GM19328 (cell line): ENCODE data around the gene OR6K2.
"Not testable (repeated sequence)": the region's sequence is repeated elsewhere in the genome, so short reads cannot be mapped to it uniquely, and the experiment has no call there.

Experiments
- ATAC-seq: cut with Tn5 transposase; IDR thresholded peaks from one replicate; pipeline ENCODE4 v1.9.1; 2021; ENCODE audit warnings: mild to moderate bottlenecking, moderate library complexity; ENCODE audit not compliant: unreplicated experiment

The OR6K2 gene

GRCh38 chr1:158700552-158700951 lies at the start of gene OR6K2:
OR6K2 (minus strand) TSS chr1:158700652; CDS start chr1:158700652, 0 bp downstream.
- ATAC-seq, result no peak

- no peak for ATAC-seq
Observed at GRCh38 chr1:158735848-158736247, 35.4 kb upstream of the OR6K2 start.

GRCh38 chr1:158732524-158732923 lies 32.1 kb upstream of the OR6K2 start:
- no peak for ATAC-seq

GRCh38 chr1:158731707-158732106 lies 31.3 kb upstream of the OR6K2 start:
- ATAC-seq, result no peak

- ATAC-seq, result no peak
Observed at GRCh38 chr1:158730453-158730852, 30.0 kb upstream of the OR6K2 start.

- ATAC-seq, result no peak
Observed at GRCh38 chr1:158728510-158729225, 28.2 kb upstream of the OR6K2 start.

- no peak for ATAC-seq
Observed at GRCh38 chr1:158724442-158724841, 24.0 kb upstream of the OR6K2 start.

GRCh38 chr1:158720620-158721019 lies 20.2 kb upstream of the OR6K2 start, which contains the start of gene OR6K3:
OR6K3 (minus strand) TSS chr1:158720720; CDS start chr1:158718115, 2,605 bp downstream.
- no peak for ATAC-seq

GRCh38 chr1:158719664-158720063 lies 19.2 kb upstream of the OR6K2 start:
- ATAC-seq, result no peak

GRCh38 chr1:158717344-158717743 lies 16.9 kb upstream of the OR6K2 start:
- ATAC-seq, result no peak

- no peak for ATAC-seq
Observed at GRCh38 chr1:158716335-158716734, 15.9 kb upstream of the OR6K2 start.

- ATAC-seq, result no peak
Observed at GRCh38 chr1:158714754-158715153, 14.3 kb upstream of the OR6K2 start.

- ATAC-seq, result no peak
Observed at GRCh38 chr1:158711098-158711497, 10.6 kb upstream of the OR6K2 start.

GRCh38 chr1:158706096-158706495 lies 5.6 kb upstream of the OR6K2 start:
- no peak for ATAC-seq

- no peak for ATAC-seq
Observed at GRCh38 chr1:158694596-158694995, 5.9 kb downstream of the OR6K2 start.

- no peak for ATAC-seq
Observed at GRCh38 chr1:158692356-158692755, 8.1 kb downstream of the OR6K2 start.

- ATAC-seq, result no peak
Observed at GRCh38 chr1:158691907-158692306, 8.5 kb downstream of the OR6K2 start.

- ATAC-seq, result not testable (repeated sequence)
Observed at GRCh38 chr1:158691149-158691548, 9.3 kb downstream of the OR6K2 start.

- no peak for ATAC-seq
Observed at GRCh38 chr1:158689875-158690274, 10.6 kb downstream of the OR6K2 start.

- no peak for ATAC-seq
Observed at GRCh38 chr1:158689110-158689509, 11.3 kb downstream of the OR6K2 start.

- not testable (repeated sequence) for ATAC-seq
Observed at GRCh38 chr1:158688343-158688742, 12.1 kb downstream of the OR6K2 start.

- no peak for ATAC-seq
Observed at GRCh38 chr1:158687037-158687436, 13.4 kb downstream of the OR6K2 start.
